Activated naive CD4-positive, alpha-beta T cell treated with anti-CD3 and anti-CD28 coated beads, Interleukin-2, amount 10 ng/mL, durations not matched to agents 7 days and 5 days (primary cell): ENCODE data around the gene RIN3.
A peak's percentile ranks its signal among the peaks of the same experiment; 100 is the strongest.

ENCODE experiments used
- CTCF ChIA-PET: fragments of 350-600 bp; sonication (Branson Sonifier 250); formaldehyde crosslinking; loops from one replicate; lab custom pipeline; 2021; ENCODE audit warnings: antibody characterized with exemption; lab: Charles Lee
- DNase-seq: peaks from one replicate; pipeline ENCODE4 v3.0.0-alpha.2; 2020
- H3K27ac Mint-ChIP-seq: one replicate; pipeline ENCODE4 v1.8.0; 2021; ENCODE audit warnings: mild to moderate bottlenecking, moderate library complexity, mixed read lengths
- H3K27me3 Mint-ChIP-seq: one replicate; pipeline ENCODE4 v1.8.0; 2021; ENCODE audit warnings: mild to moderate bottlenecking, mixed read lengths
- H3K36me3 Mint-ChIP-seq: one replicate; pipeline ENCODE4 v1.8.0; 2021; ENCODE audit warnings: mixed read lengths
- H3K4me1 Mint-ChIP-seq: one replicate; pipeline ENCODE4 v1.8.0; 2021; ENCODE audit warnings: mixed read lengths
- H3K4me3 Mint-ChIP-seq: one replicate; pipeline ENCODE4 v1.8.0; 2021; ENCODE audit warnings: mild to moderate bottlenecking, moderate library complexity, mixed read lengths
- H3K9me3 Mint-ChIP-seq: one replicate; pipeline ENCODE4 v1.8.0; 2021; ENCODE audit warnings: mixed read lengths

The RIN3 gene

DNA sequence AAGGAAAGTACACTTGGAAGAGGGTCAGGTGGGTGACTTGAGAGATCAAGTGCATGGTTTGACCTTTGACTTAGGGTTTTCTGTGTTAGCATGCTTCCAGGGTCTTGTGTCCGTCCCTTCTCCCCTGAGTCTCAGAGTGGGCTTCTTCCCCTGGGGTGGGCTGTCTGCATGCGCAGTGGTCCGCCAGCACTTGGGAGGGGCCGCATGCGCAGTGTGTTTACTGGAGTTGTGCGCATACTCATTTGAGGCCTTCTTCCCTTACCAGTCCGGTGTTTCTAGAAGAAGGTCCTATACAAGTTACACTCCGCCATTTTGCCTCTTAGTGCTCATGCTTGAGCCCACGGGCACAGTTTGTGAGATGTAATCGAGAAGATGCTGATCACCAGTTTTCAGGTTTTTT is 58.5 kb downstream of the RIN3 start:
- Mint-ChIP-seq H3K27me3 (peaks cover 41% of the 10 kb centered on the region), H3K36me3 (peaks cover 24% of the 10 kb centered on the region), H3K4me1 (peaks cover 59% of the 10 kb centered on the region), H3K4me3 (no peak overlapping the region), H3K9me3 (peaks cover 9% of the 10 kb centered on the region), H3K27ac (no peak overlapping the region)
- CTCF ChIA-PET = no interaction called here
- no peak for DNase-seq

DNA sequence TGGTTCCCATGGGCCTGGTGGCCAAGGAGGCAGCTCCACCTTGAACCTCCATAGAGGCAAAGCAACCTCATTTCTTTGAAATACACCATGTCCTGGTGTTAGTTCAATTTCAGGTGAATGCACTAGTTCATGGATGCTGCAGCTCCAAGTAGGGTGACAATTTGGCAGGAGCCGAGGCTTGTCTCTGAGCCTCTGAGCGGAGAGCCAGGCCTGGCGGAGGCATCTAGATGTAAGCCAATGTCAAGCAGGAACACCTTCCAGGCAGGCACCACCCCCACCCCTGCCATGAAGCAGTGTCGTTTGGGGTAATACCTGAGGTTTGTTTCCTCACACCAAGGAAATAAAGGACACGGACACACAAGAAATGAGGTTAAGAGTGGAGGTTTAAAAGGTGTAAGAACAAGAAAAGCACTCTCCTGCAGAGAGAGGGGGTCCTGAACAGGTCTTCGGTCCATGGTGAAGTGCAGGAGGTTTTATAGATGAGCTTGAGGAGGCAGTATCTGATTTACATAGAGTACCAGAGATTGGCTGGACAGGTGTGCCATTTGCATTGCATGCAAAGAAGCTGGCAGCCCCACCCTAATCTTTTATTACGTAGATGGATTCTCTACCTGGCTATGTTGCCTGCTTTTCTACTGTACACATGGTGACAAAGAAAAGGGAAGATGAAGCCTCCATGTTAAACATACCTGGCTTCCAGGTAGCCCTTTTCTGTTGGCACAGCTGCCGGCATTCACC is 60.3 kb downstream of the RIN3 start:
- no peak for DNase-seq
- Mint-ChIP-seq H3K27me3 (peaks cover 44% of the 10 kb centered on the region), H3K4me3 (no peak overlapping the region), H3K27ac (no peak overlapping the region), H3K4me1 (peaks cover 64% of the 10 kb centered on the region), H3K9me3 (peaks cover 2% of the 10 kb centered on the region), H3K36me3 (peaks cover 28% of the 10 kb centered on the region)
- CTCF ChIA-PET = interaction anchor here (1.3 kb wide), 1 partner anchor 13 kb away, joined by 6 read pairs; no protein-coding TSS in a partner anchor

DNA sequence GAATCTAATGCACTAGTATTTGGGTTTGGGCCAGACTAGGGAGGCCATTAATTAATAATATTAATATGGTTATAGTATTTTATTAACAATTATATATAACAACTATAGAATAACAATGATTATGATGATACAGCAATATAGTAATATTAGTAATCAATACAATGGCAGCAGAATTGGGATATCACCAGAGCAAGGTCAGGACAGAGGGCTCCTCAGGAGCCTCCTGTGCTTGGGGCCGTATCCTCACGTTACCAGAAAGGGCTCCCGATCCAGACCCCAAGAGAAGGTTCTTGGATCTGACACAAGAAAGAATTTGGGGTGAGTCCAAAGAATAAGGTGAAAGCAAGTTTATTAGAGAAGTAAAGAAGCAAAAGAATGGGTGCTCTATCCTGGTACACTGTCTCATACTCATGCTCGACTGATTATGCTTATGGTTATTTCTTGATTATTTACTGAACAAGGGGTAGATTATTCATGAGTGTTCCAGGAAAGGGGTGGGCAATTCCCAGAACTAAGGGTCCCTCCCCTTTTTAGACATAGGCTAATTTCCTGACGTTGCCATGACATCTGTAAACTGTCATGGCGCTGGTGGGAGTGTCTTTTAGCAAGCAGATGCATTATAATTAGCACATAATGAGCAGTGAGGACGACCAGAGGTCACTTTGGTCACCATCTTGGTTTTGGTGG is 61.6 kb downstream of the RIN3 start:
- CTCF ChIA-PET = no interaction called here
- Mint-ChIP-seq H3K27me3 (peaks cover 38% of the 10 kb centered on the region), H3K36me3 (peaks cover 32% of the 10 kb centered on the region), H3K27ac (no peak overlapping the region), H3K4me1 (peaks cover 59% of the 10 kb centered on the region), H3K9me3 (no peaks in the 10 kb centered on the region), H3K4me3 (no peak overlapping the region)
- no peak for DNase-seq

DNA sequence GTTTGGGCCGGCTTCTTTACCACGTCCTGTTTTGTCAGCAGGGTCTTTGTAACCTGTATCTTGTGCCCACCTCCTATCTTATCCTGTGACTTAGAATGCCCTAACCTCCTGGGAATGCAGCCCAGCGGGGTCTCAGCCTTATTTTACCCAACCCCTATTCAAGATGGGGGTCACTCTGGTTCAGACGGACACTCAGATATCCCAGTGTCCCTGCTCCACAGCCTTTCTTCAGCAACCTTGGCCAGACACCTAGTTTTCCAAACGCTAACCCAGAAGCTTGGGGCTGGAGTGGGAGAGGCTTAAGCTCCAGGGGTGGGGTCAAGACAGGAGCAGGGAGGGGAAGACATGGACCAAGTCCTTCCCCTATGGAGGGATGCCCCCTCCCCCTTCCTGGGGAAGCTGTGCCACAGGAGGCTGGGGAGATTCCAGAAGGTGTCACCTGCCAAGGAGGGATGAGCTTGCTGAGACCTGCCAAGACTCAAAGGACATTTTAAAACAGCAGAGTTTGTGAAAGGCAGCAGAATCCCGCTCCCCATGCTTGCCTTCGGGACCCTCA is 62.2 kb downstream of the RIN3 start:
- DNase-seq = no peak
- Mint-ChIP-seq H3K36me3 (peaks cover 35% of the 10 kb centered on the region), H3K4me1 (peaks cover 58% of the 10 kb centered on the region), H3K9me3 (no peaks in the 10 kb centered on the region), H3K27ac (no peak overlapping the region), H3K4me3 (no peak overlapping the region), H3K27me3 (peaks cover 35% of the 10 kb centered on the region)
- CTCF ChIA-PET = no interaction called here

DNA sequence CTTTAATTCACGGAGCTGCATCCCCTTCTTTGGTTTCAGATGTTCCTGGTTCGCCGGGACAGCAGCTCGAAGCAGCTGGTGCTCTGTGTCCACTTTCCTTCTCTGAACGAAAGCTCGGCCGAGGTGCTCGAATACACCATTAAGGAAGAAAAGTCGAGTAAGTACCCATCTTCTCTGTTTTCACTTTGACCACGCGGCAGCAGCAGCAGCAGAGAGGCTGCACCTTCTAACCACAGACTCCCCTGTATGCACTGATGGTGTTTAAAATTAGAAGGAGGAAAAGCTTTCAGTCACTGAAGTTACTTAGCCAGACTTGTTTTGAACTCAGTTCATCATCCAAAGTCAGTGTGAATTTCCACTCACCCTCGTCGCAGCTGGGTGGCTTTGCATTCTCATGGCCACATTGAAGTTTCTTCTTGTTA is 63.8 kb downstream of the RIN3 start:
- no peaks in the 10 kb centered on the region for H3K9me3 Mint-ChIP-seq
- H3K36me3 Mint-ChIP-seq = peaks cover 38% of the 10 kb centered on the region
- DNase-seq = peak; percentile 63
- CTCF ChIA-PET = interaction anchor here (1.0 to 1.6 kb wide), 6 partner anchors 9 to 104 kb away, joined by 3 to 9 read pairs (median 4); no protein-coding TSS in a partner anchor
- peaks cover 59% of the 10 kb centered on the region for H3K4me1 Mint-ChIP-seq
- peak overlapping the region; percentile 90 for H3K27ac Mint-ChIP-seq
- peaks cover 28% of the 10 kb centered on the region for H3K27me3 Mint-ChIP-seq
- peak overlapping the region; percentile 71 for H3K4me3 Mint-ChIP-seq

DNA sequence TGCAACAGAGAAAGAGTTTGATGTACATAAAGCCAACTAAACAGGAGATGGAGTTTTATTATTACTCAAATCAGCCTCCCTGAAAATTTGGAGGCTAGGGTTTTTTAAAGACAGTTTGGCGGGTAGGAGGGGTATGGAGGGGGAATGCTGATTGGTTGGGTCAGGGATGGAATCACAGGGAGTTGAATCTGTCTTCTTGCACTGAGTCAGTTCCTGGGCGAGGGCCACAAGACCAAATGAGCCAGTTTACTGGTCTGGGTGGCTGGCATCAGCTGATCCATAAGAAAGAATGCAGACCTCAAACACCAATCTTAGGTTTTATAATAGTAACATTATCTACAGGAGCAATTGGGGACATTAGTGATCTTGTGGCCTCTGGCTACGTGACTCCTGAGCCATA is 64.9 kb downstream of the RIN3 start:
- CTCF ChIA-PET = interaction anchor here (1.1 to 1.6 kb wide), 3 partner anchors 8 to 37 kb away, joined by 3 to 9 read pairs (median 4); no protein-coding TSS in a partner anchor
- no peak for DNase-seq
- Mint-ChIP-seq H3K4me1 (peaks cover 70% of the 10 kb centered on the region), H3K36me3 (peaks cover 46% of the 10 kb centered on the region), H3K9me3 (peaks cover 7% of the 10 kb centered on the region), H3K4me3 (no peak overlapping the region), H3K27me3 (peaks cover 20% of the 10 kb centered on the region), H3K27ac (peak overlapping the region; percentile 68)

DNA sequence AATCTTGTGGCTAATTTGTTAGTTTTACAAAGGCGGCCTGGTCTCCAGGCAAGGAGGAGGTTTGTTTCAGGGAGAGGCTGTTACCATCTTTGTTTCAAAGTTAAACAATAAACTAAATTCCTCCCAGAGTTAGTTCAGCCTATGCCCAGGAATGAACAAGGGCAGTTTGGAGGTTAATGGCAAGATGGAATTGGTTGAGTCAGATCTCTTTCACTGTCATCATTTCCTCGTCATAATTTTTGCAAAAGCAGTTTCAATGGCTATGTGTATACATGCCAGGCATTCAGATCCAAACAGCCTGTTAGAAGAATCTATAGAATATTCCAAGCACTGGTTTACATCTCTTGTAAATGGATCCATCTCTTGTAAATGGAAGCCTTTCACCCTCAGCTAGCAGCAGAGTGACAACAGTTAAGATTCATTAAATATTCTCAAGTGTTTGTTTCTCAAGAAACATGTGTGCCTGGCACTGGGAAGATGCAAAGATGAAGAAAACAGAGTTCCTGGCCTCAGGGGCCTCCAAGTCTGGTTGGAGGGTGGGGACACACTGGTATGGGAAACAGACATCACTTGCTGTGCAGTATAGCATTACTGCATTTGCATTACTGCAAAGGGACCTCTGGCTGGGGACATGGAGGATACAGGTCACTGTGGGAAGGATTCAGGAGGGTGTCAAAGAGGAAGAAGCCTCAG is 65.8 kb downstream of the RIN3 start:
- peaks cover 75% of the 10 kb centered on the region for H3K4me1 Mint-ChIP-seq
- peaks cover 18% of the 10 kb centered on the region for H3K27me3 Mint-ChIP-seq
- no peak for DNase-seq
- peaks cover 52% of the 10 kb centered on the region for H3K36me3 Mint-ChIP-seq
- CTCF ChIA-PET = no interaction called here
- no peak overlapping the region for H3K27ac Mint-ChIP-seq
- no peak overlapping the region for H3K4me3 Mint-ChIP-seq
- H3K9me3 Mint-ChIP-seq = peaks cover 7% of the 10 kb centered on the region

DNA sequence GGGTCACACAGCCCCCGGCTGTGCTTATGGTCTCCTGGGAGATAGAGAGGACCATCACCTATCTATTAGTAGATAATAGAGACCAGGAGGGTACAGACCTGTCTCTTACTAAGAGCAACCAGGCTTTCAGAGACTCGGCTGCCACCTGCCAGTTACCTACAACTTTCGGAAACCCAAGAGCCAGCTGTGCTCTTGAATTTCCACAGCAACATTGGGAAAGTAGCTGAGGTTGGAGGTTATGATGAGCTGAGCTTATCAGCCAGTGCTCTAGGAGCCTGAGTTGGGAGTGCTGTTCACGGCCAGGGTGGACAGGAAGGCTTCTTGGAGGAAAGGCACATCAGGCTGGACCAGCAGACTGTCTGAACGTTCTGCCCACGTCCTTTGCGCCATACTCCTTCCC is 67.6 kb downstream of the RIN3 start:
- CTCF ChIA-PET = interaction anchor here (1.6 kb wide), 1 partner anchor 100 kb away, joined by 6 read pairs; no protein-coding TSS in a partner anchor
- Mint-ChIP-seq H3K4me1 (peaks cover 86% of the 10 kb centered on the region), H3K27ac (no peak overlapping the region), H3K36me3 (peaks cover 52% of the 10 kb centered on the region), H3K9me3 (peaks cover 7% of the 10 kb centered on the region), H3K4me3 (no peak overlapping the region), H3K27me3 (peaks cover 15% of the 10 kb centered on the region)
- DNase-seq = no peak

DNA sequence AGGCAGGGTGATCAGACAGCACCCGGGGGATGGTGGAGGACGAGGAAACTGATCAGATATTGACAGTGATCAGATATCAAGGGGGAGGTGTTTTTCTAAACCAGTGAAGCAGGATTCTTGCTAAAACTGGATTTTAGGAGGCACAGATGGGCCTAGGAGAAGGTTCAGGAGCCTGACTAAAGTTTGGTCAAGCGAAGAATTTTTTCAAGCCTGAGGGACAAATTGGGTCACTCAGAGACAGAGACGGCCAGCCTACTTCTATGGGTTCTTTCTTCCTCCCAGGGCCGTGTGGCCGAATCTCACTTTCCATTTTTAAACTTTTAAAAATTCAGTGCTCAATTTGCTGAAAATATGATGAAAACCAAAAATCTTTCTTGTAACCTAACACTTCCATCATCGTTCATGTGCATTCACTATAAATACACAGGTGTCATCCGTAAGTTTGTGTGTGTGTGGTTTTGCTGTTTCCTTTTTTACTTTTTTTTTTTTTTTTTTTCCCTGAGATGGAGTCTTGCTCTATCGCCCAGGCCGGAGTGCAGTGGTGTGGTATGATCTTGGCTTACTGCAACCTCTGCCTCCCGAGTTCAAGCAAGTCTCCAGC is 68.5 kb downstream of the RIN3 start:
- peaks cover 86% of the 10 kb centered on the region for H3K4me1 Mint-ChIP-seq
- peaks cover 7% of the 10 kb centered on the region for H3K9me3 Mint-ChIP-seq
- peaks cover 8% of the 10 kb centered on the region for H3K27me3 Mint-ChIP-seq
- H3K27ac Mint-ChIP-seq = no peak overlapping the region
- CTCF ChIA-PET = interaction anchor here (0.8 kb wide), 1 partner anchor 31 kb away, joined by 3 read pairs; no protein-coding TSS in a partner anchor
- H3K36me3 Mint-ChIP-seq = peaks cover 49% of the 10 kb centered on the region
- H3K4me3 Mint-ChIP-seq = no peak overlapping the region
- no peak for DNase-seq

DNA sequence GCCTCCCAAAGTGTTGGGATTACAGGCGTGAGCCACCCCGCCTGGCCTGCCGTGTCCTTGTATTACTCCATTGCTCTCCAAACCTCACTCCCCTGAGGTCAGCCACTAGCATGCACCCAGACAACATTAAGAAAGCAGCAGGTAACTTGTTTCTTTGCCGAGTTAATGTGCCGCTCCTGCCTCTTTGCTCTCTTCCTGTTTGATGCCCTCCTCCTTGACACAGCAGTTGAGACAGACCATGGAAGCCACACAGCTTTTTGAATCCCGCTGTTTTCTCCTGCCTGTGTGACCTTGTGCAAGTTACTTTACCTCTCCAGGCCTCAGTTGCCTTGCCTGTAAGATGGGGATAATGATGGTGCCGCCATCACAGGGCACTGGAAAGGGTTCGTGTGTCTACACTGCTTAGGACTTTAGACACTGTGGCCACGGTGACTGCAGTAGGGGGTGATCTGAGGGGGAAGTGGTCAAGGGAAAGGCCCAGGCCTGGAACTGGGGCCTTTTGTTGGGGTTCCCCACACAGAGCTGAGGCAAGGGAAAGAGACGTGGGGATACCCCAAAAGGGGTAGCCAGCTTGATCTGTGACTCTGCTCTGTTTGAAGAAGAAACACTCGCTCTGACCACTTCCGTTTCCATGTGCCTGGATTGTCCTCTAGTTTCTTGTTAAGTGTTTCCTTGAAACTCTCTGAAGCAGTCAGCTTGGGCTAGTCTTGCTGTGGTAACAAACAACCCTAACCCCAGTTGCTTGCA is 69.3 kb downstream of the RIN3 start:
- H3K4me3 Mint-ChIP-seq = no peak overlapping the region

DNA sequence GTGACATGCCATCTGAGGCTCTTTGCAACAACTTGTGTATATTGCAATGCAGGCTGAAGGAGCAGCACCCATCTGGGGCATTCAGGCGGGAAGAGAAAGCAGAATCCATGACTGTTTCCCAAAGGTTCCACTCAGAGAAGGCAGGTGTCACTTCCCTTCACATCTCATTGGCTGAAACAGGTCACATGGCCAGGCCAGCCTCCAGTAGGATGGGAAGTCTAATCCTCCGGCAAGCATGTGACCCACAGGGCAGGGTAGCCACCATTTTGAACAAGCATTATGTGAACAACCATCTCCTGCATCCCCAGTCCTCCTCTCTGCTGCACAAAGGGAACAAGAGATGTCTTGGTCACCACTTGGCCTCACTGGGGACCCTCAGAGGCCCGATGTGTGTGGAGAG is 70.6 kb downstream of the RIN3 start:
- Mint-ChIP-seq H3K9me3 (peaks cover 7% of the 10 kb centered on the region), H3K27me3 (peaks cover 5% of the 10 kb centered on the region), H3K36me3 (peaks cover 37% of the 10 kb centered on the region), H3K27ac (peak overlapping the region; percentile 39), H3K4me3 (no peak overlapping the region), H3K4me1 (peaks cover 87% of the 10 kb centered on the region)
- CTCF ChIA-PET = no interaction called here
- no peak for DNase-seq

More for the DNA sequence above, 69.3 kb downstream of the RIN3 start:
- CTCF ChIA-PET = interaction anchor here (0.8 kb wide), 1 partner anchor 30 kb away, joined by 3 read pairs; no protein-coding TSS in a partner anchor
- Mint-ChIP-seq H3K4me1 (peaks cover 86% of the 10 kb centered on the region), H3K9me3 (peaks cover 7% of the 10 kb centered on the region), H3K27ac (peak overlapping the region; percentile 7), H3K36me3 (peaks cover 44% of the 10 kb centered on the region), H3K27me3 (peaks cover 5% of the 10 kb centered on the region)
- DNase-seq = peak; percentile 37

DNA sequence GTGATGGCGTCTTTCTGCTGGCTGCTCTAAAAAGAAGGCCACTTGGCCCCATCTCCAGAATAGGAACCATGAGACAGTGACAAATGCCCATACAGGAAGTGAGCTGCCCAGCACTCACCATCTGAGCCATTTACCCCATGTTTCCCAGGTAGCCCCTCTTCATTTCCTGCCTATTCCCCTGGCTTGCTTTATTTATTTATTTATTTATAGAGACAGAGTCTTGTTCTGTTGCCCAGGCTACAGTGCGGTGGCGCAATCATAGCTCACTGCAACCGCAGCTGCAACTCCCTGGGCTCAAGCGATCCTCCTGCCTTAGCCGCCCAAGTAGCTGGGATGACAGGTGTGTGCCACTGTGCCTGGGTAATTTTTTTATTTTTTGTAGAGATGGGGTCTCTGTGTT is 71.2 kb downstream of the RIN3 start:
- CTCF ChIA-PET = interaction anchor here (0.6 to 2.2 kb wide), 2 partner anchors 7 to 130 kb away, joined by 3 to 9 read pairs; no protein-coding TSS in a partner anchor
- peaks cover 5% of the 10 kb centered on the region for H3K27me3 Mint-ChIP-seq
- peaks cover 7% of the 10 kb centered on the region for H3K9me3 Mint-ChIP-seq
- DNase-seq = no peak
- H3K27ac Mint-ChIP-seq = peak overlapping the region; percentile 98
- peaks cover 34% of the 10 kb centered on the region for H3K36me3 Mint-ChIP-seq
- H3K4me1 Mint-ChIP-seq = peaks cover 86% of the 10 kb centered on the region
- H3K4me3 Mint-ChIP-seq = no peak overlapping the region
